Raji (cell line): ENCODE data around the gene DUSP6.

Source experiments
- POLR2A ChIP-seq: IDR thresholded peaks from 2 replicates; pipeline ENCODE4 v1.6.1; 2011; ENCODE audit warnings: low read depth, low read length, control low read depth; ENCODE audit not compliant: insufficient read depth

The DUSP6 gene, protein sequence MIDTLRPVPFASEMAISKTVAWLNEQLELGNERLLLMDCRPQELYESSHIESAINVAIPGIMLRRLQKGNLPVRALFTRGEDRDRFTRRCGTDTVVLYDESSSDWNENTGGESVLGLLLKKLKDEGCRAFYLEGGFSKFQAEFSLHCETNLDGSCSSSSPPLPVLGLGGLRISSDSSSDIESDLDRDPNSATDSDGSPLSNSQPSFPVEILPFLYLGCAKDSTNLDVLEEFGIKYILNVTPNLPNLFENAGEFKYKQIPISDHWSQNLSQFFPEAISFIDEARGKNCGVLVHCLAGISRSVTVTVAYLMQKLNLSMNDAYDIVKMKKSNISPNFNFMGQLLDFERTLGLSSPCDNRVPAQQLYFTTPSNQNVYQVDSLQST

DNA sequence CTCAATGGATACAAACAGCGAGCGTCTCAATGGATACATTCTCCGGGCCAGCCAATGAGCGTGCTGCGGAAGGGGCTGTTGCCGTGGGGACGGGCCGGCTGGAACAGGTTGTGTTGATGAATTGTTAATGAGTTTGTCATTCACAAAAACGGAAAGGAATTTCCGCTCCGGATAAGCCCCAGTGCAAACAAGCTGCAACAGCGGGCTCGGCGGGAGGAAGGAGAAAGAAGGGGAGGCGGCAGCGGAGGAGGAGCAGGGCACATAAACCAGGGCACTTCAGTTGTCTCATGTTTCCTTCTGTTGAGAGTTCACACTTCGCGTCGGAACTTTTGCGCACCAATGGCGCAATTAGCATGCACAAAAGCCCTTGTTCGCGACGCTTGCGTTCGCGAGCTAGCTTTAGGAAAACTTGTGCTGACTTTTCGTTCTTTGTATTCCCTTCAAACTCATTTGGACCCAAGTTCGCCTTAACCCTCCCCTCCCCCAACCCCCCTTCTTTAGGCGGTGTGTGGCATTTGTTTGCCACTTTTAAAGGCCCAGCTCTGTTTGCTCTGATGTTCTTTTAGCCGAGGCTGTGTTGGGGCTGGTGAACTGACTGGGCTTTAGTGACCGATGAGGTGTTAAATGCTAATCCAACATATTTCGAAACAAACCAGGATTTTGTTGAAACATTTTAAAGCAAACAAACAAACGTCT is at the start of gene DUSP6:
Gene DUSP6 (minus strand): TSS at position 10 of the 696 bp plus-strand sequence. CDS start 462 bp downstream, outside the sequence.
- TF ChIP-seq POLR2A = no peak

DNA sequence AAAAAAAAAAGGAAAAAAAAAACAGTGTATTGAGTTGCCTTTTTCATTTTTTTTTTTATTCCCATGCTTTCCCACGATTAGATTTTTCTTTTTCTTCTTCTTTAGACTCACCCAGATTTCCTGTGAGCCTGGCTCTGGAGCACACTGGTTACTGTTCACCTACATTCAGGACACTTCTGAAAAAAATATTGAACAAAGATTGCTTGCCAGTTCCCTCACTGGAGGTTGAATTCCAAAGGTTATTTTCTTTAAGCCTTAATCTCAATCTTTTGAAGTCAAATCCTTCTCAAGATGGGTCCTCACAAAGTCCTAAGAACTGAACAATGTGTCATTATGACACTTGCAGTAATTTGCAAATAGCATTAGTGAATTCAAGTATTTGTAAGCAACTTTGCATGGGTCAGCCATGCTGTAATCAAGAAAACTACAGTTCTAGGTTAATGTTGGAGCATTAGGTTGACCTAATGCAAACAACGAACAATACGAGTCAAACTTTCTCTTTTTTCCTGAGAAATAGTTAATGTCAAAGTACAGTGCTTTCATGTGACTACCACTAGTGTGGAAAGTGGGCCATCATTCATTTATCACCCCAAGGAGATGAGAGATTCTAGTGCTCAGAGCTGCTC is 49.2 kb upstream of the DUSP6 start:
- no peak for TF ChIP-seq POLR2A

GRCh38 chr12:89400415-89400814 is 48.1 kb upstream of the DUSP6 start:
- no peak for TF ChIP-seq POLR2A

- no peak for TF ChIP-seq POLR2A
Observed at GRCh38 chr12:89395712-89396111, 43.4 kb upstream of the DUSP6 start.

GRCh38 chr12:89393551-89394121 is 41.3 kb upstream of the DUSP6 start:
- TF ChIP-seq POLR2A = no peak

- TF ChIP-seq POLR2A = no peak
Observed at GRCh38 chr12:89392391-89392790, 40.1 kb upstream of the DUSP6 start.

GRCh38 chr12:89391726-89392336 is 39.5 kb upstream of the DUSP6 start:
- TF ChIP-seq POLR2A = no peak

- no peak for TF ChIP-seq POLR2A
Observed at GRCh38 chr12:89390802-89391673, 38.7 kb upstream of the DUSP6 start.

DNA sequence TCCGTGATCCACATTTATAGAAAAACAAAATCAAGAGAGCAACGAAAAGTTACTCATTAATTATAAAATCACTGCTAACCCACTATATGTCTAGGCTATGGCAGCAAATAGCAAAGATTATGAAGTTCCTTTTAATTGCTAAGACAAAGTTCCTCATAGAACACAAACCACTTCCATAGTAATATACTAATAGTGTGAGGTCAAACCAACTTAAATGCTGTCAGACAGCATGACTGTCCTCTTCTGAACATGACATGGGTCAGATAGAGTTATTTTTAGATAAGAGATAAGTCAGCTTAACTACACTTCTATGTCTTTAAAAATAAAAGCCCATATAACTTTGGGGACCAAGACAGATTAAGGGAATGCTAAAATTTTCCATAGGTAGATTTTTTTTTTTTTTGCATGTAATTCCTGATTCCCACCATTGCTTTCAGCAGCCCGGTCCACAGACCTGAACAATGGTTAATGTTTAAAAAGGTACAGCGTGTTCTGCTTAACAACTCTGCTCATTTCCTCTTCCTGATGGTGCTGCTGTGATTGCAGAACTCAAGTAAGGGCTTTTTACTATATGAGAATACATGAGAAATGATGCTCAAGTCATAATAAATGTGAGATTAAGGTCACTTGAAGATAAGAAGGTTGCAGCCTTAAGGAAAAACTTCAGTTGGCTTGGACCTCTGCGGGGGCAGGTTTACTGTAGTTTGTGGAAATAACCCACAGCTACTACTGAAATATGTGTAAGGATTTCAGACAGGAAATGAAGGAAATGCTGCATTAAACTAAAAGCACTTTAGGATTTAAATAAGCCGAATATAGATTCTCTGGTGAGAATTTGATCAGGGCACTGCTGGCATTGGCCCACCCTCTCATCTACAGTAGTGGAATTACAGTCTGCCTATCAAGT is 37.7 kb upstream of the DUSP6 start:
- TF ChIP-seq POLR2A = no peak

DNA sequence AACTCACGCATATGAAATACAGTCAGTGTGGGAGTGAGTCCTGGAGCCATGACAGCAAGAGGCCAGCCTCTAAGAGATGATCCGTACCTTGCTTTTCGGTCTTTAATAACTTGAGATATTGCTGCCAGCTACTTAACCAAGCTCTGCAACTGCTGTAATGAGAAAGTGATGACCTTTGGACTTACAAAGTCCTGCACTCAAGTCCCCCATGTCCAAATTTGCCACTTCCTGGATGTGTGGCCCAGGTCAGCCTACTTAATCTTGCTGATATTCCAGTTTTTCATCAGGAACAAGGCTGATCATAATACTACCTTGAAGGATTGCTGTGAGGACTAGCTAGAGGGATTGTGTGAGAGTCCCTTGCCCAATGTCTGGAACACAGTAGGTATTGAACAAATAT is 33.8 kb upstream of the DUSP6 start:
- no peak for TF ChIP-seq POLR2A

GRCh38 chr12:89384807-89385206 is 32.5 kb upstream of the DUSP6 start:
- TF ChIP-seq POLR2A = no peak

- no peak for TF ChIP-seq POLR2A
Observed at GRCh38 chr12:89384050-89384758, 31.9 kb upstream of the DUSP6 start.
